ENCODE data around the gene SRA1.

The SRA1 gene

GRCh38 chr5:140549237-140550144, 7.8 kb downstream of the SRA1 start:
- DNase-seq = no peak

- no peak for DNase-seq
Observed at GRCh38 chr5:140548791-140549190, 8.5 kb downstream of the SRA1 start.

- DNase-seq = no peak
Observed at GRCh38 chr5:140548300-140548688, 9.0 kb downstream of the SRA1 start.

- peak; percentile 85 for DNase-seq
Observed at GRCh38 chr5:140547508-140548299, 9.6 kb downstream of the SRA1 start, which contains the start of gene EIF4EBP3. TSS of gene EIF4EBP3 (plus strand) at chr5:140547662. CDS start at chr5:140547738, 76 bp downstream.

- DNase-seq = no peak
Observed at GRCh38 chr5:140546851-140547507, 10.3 kb downstream of the SRA1 start.

- no peak for DNase-seq
Observed at GRCh38 chr5:140545606-140546005, 11.7 kb downstream of the SRA1 start.

- no peak for DNase-seq
Observed at GRCh38 chr5:140544986-140545385, 12.3 kb downstream of the SRA1 start.

- no peak for DNase-seq
Observed at GRCh38 chr5:140542972-140543371, 14.3 kb downstream of the SRA1 start.

- DNase-seq = no peak
Observed at GRCh38 chr5:140540227-140540626, 17.0 kb downstream of the SRA1 start.

- no peak for DNase-seq
Observed at GRCh38 chr5:140524003-140524402, 33.3 kb downstream of the SRA1 start.

- no peak for DNase-seq
Observed at GRCh38 chr5:140513124-140513523, 44.1 kb downstream of the SRA1 start.

- DNase-seq = no peak
Observed at GRCh38 chr5:140509898-140510297, 47.4 kb downstream of the SRA1 start.

GRCh38 chr5:140502834-140503233, 54.4 kb downstream of the SRA1 start:
- DNase-seq = no peak
